ENCODE results near the gene NOL12. TPM values are rescaled to one million over a fixed set of nuclear protein-coding genes. Genes with fewer than 3 reads are reported as not detected.

Gene NOL12, protein sequence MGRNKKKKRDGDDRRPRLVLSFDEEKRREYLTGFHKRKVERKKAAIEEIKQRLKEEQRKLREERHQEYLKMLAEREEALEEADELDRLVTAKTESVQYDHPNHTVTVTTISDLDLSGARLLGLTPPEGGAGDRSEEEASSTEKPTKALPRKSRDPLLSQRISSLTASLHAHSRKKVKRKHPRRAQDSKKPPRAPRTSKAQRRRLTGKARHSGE
- total RNA-seq (2022; extraction: Qiagen RNA extraction; ENCODE audit: low read depth), result 24.9 to 30.9 TPM (median 28.2 TPM) in 5 replicates

DNA sequence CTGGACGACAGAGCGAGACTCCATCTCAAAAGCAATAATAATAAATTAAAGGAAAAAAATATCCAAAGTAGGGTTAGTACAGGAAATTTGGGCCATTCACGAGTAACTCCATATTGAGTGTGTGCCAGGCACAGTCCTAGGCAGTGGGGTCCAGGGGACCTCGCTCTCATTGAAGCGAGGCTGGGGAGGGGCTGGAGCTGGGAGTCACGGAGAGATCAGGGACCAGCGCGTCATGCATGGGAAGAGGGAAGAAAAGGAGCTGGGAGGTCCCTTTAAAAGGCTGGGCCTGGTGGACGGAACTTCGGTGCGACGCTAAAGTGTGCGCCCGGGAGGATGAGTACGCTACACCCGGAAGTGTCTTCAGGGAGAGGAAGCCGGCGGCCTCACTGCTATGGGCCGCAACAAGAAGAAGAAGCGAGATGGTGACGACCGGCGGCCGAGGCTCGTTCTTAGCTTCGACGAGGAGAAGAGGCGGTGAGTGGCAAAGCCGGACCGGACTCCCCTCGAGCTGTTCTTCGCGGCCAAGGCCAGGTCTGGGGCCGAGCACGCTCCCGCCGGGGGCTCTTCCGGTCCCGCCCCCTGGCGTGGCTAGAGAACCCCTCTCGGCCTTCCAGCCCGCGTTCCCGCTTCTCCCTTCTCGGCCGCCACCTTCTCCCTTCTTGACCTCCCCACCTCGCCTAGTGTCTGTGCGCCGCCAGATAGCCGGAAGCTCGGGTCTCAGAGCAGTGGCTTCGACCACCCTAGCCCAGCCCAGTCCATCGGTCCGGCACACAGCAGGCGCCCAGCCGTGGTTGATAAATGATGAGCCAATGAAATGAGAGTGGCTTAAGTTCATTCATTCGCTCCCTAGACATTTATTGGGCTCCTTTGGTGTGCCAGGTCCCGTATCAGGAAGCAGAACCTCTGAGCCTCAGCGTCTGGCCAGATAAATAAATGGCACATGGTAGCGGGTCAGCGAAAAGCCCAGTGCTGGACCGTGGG, at the start of gene NOL12:
TSS of gene NOL12 (plus strand) at position 342 of the 981 bp plus-strand sequence. CDS start at position 392, 50 bp downstream.

DNA sequence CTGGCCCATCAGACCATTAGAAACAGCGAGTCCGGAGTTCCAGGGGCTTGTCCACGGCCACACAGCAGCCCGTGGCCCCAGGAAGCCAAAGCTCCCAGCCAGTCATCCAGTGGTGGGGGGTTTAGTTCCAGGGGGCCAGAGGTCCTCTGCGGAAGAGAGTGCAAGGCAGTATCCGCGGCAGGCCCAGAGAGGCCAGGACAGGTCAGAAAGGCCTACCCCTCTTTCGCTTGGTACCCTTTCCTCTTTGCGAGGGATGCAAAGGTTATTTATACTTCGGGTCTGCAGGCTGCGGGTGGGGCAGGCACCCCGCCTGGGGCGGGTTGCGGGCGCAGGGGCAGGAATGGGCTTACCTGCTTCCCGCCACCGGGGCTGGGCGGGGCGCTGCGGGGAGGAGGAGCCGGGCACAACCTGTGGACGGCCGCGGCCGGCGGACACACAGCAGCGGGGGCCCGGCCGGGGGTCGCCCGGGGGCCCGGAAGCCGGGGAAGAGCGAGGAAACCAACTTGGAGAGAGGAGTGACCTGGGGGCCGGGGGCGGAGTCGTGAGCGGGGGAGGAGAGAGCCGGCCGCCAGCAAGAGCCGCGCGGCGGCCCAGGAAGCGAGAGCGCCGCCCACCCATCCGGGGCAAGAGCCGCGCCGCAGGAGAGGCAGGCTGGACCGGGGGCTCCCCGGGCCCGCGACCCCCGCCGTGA, 46.9 kb upstream of the NOL12 start, which contains the start of gene SH3BP1:
TSS of gene SH3BP1 (plus strand) at position 600 of the 691 bp plus-strand sequence. CDS start 119 bp downstream, outside the sequence.

DNA sequence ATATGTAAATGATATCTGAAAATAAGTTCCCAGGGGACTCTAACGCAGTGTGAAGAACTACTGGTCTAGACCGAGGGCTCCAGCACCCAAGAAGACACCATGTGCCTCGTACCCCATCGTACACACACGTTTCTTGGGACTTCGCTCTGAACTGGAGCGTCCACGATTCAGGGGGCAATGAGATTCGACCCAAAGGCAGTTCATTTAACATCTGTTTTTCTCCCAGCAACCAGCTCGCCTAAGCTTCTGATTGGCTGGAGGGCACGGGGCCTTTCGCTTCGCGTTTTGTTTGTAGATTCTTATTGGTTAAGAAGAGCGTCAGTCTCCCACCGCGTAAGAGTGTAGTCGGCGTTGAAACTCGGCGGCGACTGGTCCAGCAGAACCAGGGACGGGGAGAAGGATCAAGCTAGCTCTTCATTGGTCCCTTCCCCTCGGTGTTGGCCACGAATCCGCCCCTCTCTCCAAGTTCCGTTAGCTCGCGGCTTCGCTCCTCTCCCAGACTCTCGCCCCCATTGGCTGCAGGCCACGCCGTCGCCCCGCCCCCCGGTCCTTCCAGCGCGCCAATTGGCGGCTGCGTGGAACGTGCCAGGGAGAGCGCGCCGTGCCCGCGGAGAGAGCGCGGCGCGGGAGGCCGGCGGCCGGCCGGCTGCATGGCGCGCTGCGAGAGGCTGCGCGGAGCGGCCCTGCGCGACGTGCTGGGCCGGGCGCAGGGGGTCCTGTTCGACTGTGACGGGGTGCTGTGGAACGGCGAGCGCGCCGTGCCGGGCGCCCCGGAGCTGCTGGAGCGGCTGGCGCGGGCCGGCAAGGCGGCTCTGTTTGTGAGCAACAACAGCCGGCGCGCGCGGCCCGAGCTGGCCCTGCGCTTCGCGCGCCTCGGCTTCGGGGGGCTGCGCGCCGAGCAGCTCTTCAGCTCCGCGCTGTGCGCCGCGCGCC, 27.7 kb upstream of the NOL12 start, which contains the start of gene PDXP:
TSS of gene PDXP (plus strand) at position 591 of the 933 bp plus-strand sequence. CDS start at position 651, 60 bp downstream.

DNA sequence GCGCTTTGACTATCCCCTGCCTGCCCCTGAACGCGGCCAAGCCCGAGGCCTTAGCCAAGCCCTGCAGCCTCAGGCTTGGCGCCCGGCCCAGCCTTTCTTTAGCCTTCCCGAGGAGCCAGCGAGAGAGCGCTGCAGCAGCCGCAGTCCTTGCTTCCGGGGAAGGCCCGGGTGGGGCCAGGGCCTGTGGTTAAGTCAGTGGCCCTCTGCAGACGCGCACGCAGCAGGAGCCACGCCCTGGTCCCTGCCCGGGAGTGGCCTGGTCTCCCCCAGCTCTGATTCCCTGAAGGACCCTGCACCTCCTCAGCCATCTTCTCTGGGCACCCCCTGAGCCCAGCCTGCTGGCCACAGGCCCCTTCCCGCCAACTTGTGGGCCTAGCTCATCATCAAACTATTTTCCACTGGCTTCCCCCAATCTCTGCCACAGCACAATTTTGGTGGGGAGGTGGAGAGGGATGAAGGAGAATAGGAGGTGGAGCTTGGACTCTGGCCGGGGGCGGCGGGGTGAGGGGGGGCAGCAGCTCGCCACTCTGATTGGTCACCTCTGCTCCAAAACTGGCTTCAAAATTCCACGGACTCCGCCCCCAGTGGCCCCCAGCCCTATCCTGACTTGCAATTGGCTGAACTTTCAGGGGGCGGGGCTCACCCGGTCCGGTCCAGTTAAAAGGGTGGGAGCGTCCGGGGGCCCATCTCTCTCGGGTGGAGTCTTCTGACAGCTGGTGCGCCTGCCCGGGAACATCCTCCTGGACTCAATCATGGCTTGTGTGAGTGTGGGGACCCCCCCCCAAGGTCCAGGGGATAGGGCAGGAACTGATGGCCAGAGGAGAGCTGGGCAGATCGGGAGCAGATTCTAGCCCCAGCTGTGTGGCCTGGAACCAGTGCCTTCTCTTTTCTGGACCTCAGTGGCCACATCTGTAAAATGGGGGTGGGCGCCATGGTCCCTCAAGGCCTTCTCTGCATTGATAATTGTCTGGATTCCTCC, 10.9 kb upstream of the NOL12 start, which contains the start of gene LGALS1:
TSS of gene LGALS1 (plus strand) at position 686 of the 979 bp plus-strand sequence. CDS start at position 753, 67 bp downstream.

DNA sequence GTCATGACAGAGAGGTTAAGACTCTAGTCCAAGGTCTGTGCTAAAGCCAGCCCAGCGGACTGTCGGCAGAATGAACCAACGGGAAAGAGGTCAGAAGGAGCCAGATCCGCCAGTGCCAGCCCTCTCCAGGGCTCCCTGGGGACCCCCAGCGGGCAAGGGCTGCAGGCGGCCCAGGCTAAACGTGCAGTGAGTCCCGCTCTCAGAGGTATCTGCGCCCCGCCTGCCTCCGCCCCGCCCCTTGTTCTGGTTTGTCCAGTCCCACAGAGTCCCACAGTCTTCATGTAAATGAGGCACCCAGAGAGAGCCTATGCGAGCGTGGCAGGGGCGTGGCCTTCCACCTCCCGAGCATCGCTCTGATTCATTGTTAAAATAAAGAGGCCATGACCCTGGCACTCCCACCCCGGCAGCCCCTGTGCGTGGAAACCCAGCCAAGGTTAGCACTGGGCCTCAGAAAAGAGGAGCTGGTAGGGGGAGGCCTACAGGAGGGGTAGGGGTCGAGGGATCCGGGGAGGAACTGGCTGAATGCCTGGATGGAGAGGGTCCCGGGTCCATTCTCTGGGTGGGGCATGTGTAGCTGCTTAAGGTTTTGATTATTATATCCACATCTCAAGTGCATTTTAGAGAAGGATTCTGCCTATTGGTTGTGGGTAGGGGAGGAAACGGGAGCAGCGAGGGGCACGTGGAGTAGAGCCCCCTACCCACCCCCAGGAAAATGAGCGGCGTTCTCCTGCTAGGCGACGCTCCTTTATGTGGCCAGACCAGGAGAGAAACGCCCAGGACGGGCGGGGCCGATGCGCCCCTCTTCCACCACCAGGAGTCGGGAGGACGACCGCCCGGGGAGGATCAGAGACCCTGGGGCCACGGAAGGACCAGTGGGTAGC, 10.8 kb downstream of the NOL12 start, which contains the start of gene TRIOBP:
TSS of gene TRIOBP (plus strand) at position 392 of the 881 bp plus-strand sequence. CDS start 4,318 bp downstream, outside the sequence.

Other genes with a start within 250 kb of the NOL12 start
- gene MFNG, start 200.0 kb upstream of the NOL12 start, total RNA-seq (2022; extraction: Qiagen RNA extraction; ENCODE audit: low read depth), result 0.94 to 3.3 TPM (median 2.2 TPM) in 5 replicates
- gene CARD10, start 166.9 kb upstream of the NOL12 start, total RNA-seq (2022; extraction: Qiagen RNA extraction; ENCODE audit: low read depth), result 16.7 to 37.0 TPM (median 34.2 TPM) in 5 replicates
- 16.8 to 37.2 TPM (median 34.9 TPM) in 5 replicates for gene CDC42EP1, start 125.9 kb upstream of the NOL12 start, total RNA-seq (2022; extraction: Qiagen RNA extraction; ENCODE audit: low read depth)
- not detected in 5 replicates for gene LGALS2, start 106.3 kb upstream of the NOL12 start, total RNA-seq (2022; extraction: Qiagen RNA extraction; ENCODE audit: low read depth)
- 15.5 to 24.7 TPM (median 22.9 TPM) in 5 replicates for gene GGA1, start 77.5 kb upstream of the NOL12 start, total RNA-seq (2022; extraction: Qiagen RNA extraction; ENCODE audit: low read depth)
- gene SH3BP1, start 46.7 kb upstream of the NOL12 start, total RNA-seq (2022; extraction: Qiagen RNA extraction; ENCODE audit: low read depth), result 1.6 to 3.3 TPM (median 2.1 TPM) in 5 replicates
- 13.5 to 19.2 TPM (median 18.0 TPM) in 5 replicates for gene PDXP, start 27.6 kb upstream of the NOL12 start, total RNA-seq (2022; extraction: Qiagen RNA extraction; ENCODE audit: low read depth)
- 1,225 to 1,377 TPM (median 1,256 TPM) in 5 replicates for gene LGALS1, start 10.7 kb upstream of the NOL12 start, total RNA-seq (2022; extraction: Qiagen RNA extraction; ENCODE audit: low read depth)
- 18.5 to 37.8 TPM (median 34.6 TPM) in 5 replicates for gene TRIOBP, start 10.7 kb downstream of the NOL12 start, total RNA-seq (2022; extraction: Qiagen RNA extraction; ENCODE audit: low read depth)
- 2.7 to 3.4 TPM (median 3.0 TPM) in 5 replicates for gene GCAT, start 121.6 kb downstream of the NOL12 start, total RNA-seq (2022; extraction: Qiagen RNA extraction; ENCODE audit: low read depth)
- gene GALR3, start 137.0 kb downstream of the NOL12 start, total RNA-seq (2022; extraction: Qiagen RNA extraction; ENCODE audit: low read depth), result not detected in 5 replicates
- gene ANKRD54, start 158.0 kb downstream of the NOL12 start, total RNA-seq (2022; extraction: Qiagen RNA extraction; ENCODE audit: low read depth), result 18.7 to 25.9 TPM (median 24.4 TPM) in 5 replicates
- gene EIF3L, start 163.1 kb downstream of the NOL12 start, total RNA-seq (2022; extraction: Qiagen RNA extraction; ENCODE audit: low read depth), result 264 to 308 TPM (median 279 TPM) in 5 replicates
- gene MICALL1, start 220.0 kb downstream of the NOL12 start, total RNA-seq (2022; extraction: Qiagen RNA extraction; ENCODE audit: low read depth), result 14.3 to 22.1 TPM (median 20.2 TPM) in 5 replicates

Measured in A549 treated with ZK216348 at 1 μM for 4 hours (cell line).